HCT116 (cell line): ENCODE data around the gene KCNQ1OT1.

Experiments used
- ATF3 ChIP-seq: IDR thresholded peaks from 2 replicates; pipeline ENCODE4 v1.6.1; 2012
- CTCF ChIP-seq, 3 experiments: fragments of 200-600 bp in 1 of 3; sonication (generic) in 1 of 3; IDR thresholded peaks in 2 of 3; conservative IDR thresholded peaks in 1 of 3; 2 replicates each; pipeline ENCODE4 v1.5.1; 2012 to 2017; ENCODE audit warnings: low read depth in 2 of 3, low read length in 2 of 3, antibody characterized with exemption in 1 of 3, borderline replicate concordance in 1 of 3, control low read depth in 1 of 3, mild to moderate bottlenecking in 1 of 3, mixed read lengths in 1 of 3, mixed run types in 1 of 3, moderate library complexity in 1 of 3; ENCODE audit not compliant: insufficient read depth in 1 of 3
- EGR1 ChIP-seq: IDR thresholded peaks from 2 replicates; pipeline ENCODE4 v1.6.1; 2012; ENCODE audit warnings: low read depth
- EZH2 ChIP-seq: fragments of 200-600 bp; sonication (generic); IDR thresholded peaks from 2 replicates; pipeline ENCODE4 v1.6.1; 2017; ENCODE audit warnings: antibody characterized with exemption, mixed run types
- EZH2phosphoT487 ChIP-seq: fragments of 200-600 bp; IDR thresholded peaks from 2 replicates; pipeline ENCODE4 v1.6.1; 2018; ENCODE audit warnings: antibody characterized with exemption, borderline replicate concordance
- JUND ChIP-seq: IDR thresholded peaks from 2 replicates; pipeline ENCODE4 v1.6.1; 2012
- MAX ChIP-seq: IDR thresholded peaks from 2 replicates; pipeline ENCODE4 v1.6.1; 2012
- POLR2A ChIP-seq: IDR thresholded peaks from 2 replicates; pipeline ENCODE4 v1.7.0; 2011; ENCODE audit warnings: borderline replicate concordance; ENCODE audit not compliant: insufficient read depth, insufficient read length; ENCODE audit errors: extremely low read depth
- POLR2AphosphoS5 ChIP-seq: IDR thresholded peaks from 2 replicates; pipeline ENCODE4 v1.6.1; 2011; ENCODE audit warnings: mild to moderate bottlenecking, low read depth, low read length, moderate library complexity
- REST ChIP-seq: IDR thresholded peaks from 2 replicates; pipeline ENCODE4 v1.6.1; 2012; ENCODE audit warnings: low read depth
- SIN3A ChIP-seq: IDR thresholded peaks from 2 replicates; pipeline ENCODE4 v1.6.1; 2012; ENCODE audit warnings: low read depth
- SP1 ChIP-seq: IDR thresholded peaks from 2 replicates; pipeline ENCODE4 v1.6.1; 2012; ENCODE audit warnings: low read depth
- SRF ChIP-seq: IDR thresholded peaks from 2 replicates; pipeline ENCODE4 v1.6.1; 2012; ENCODE audit warnings: low read depth
- TCF7L2 ChIP-seq: IDR thresholded peaks from 2 replicates; pipeline ENCODE4 v1.7.0; 2011; ENCODE audit warnings: borderline replicate concordance, inconsistent platforms; ENCODE audit not compliant: insufficient read depth, insufficient read length; ENCODE audit errors: extremely low read depth

GRCh38 chr11:2703363-2704141 lies 3.8 kb upstream of the KCNQ1OT1 start:
- no peak for TF ChIP-seq EGR1
- TF ChIP-seq CTCF (IDR thresholded peaks at IDR 0.05 in 2 of 3, conservative IDR thresholded peaks at IDR 0.05 in 1 of 3; ENCODE audit: borderline replicate concordance in 1 of 3, insufficient read depth in 1 of 3, low read depth in 2 of 3, low read length in 2 of 3) = no peak
- TF ChIP-seq EZH2phosphoT487 = no peak
- TF ChIP-seq SP1 = no peak
- TF ChIP-seq EZH2 = no peak
- TF ChIP-seq JUND = no peak
- no peak for TF ChIP-seq POLR2A
- TF ChIP-seq MAX = no peak
- no peak for TF ChIP-seq REST
- TF ChIP-seq TCF7L2 = no peak
- no peak for TF ChIP-seq POLR2AphosphoS5
- TF ChIP-seq SIN3A = no peak
- no peak for TF ChIP-seq ATF3
- TF ChIP-seq SRF = no peak
